ENCODE data around the gene COL21A1.
"Not testable (repeated sequence)": the region's sequence is repeated elsewhere in the genome, so short reads cannot be mapped to it uniquely, and the experiment has no call there.

COL21A1 gene

GRCh38 chr6:56266011-56266410 is 18.6 kb upstream of the COL21A1 start:
- H3K4me3 ChIP-seq (replicated peaks in 1 of 2; ENCODE audit: low read depth in 2 of 2, low read length in 2 of 2): no peak overlapping the region
- no peak for TF ChIP-seq CTCF (IDR thresholded peaks at IDR 0.05; ENCODE audit: low read depth, low read length)
- no peak for DNase-seq (ENCODE audit: low read depth in 2 of 2)

GRCh38 chr6:56263596-56264315 is 16.4 kb upstream of the COL21A1 start:
- DNase-seq (ENCODE audit: low read depth in 2 of 2): no peak
- no peak for TF ChIP-seq CTCF (IDR thresholded peaks at IDR 0.05; ENCODE audit: low read depth, low read length)
- H3K4me3 ChIP-seq (replicated peaks in 1 of 2; ENCODE audit: low read depth in 2 of 2, low read length in 2 of 2): no peak overlapping the region

- not testable (repeated sequence) for DNase-seq (ENCODE audit: low read depth in 2 of 2); H3K4me3 ChIP-seq (replicated peaks in 1 of 2; ENCODE audit: low read depth in 2 of 2, low read length in 2 of 2)
Measured at GRCh38 chr6:56260593-56260992, 13.2 kb upstream of the COL21A1 start.

- no peak for TF ChIP-seq CTCF (IDR thresholded peaks at IDR 0.05; ENCODE audit: low read depth, low read length)
- DNase-seq (ENCODE audit: low read depth in 2 of 2): peak; percentile 68 to 73
- no peak overlapping the region for H3K4me3 ChIP-seq (replicated peaks in 1 of 2; ENCODE audit: low read depth in 2 of 2, low read length in 2 of 2)
Measured at GRCh38 chr6:56259234-56260077, 12.1 kb upstream of the COL21A1 start.

GRCh38 chr6:56255349-56255748 is 8.0 kb upstream of the COL21A1 start:
- TF ChIP-seq CTCF (IDR thresholded peaks at IDR 0.05; ENCODE audit: low read depth, low read length): no peak
- peak in 1 of 2 donors; percentile 65 for DNase-seq (ENCODE audit: low read depth in 2 of 2)
- no peak overlapping the region for H3K4me3 ChIP-seq (replicated peaks in 1 of 2; ENCODE audit: low read depth in 2 of 2, low read length in 2 of 2)

- DNase-seq (ENCODE audit: low read depth in 2 of 2): no peak
- TF ChIP-seq CTCF (IDR thresholded peaks at IDR 0.05; ENCODE audit: low read depth, low read length): no peak
- no peak overlapping the region for H3K4me3 ChIP-seq (replicated peaks in 1 of 2; ENCODE audit: low read depth in 2 of 2, low read length in 2 of 2)
Measured at GRCh38 chr6:56250266-56250665, 2.9 kb upstream of the COL21A1 start.

- no peak for DNase-seq (ENCODE audit: low read depth in 2 of 2)
- no peak for TF ChIP-seq CTCF (IDR thresholded peaks at IDR 0.05; ENCODE audit: low read depth, low read length)
- H3K4me3 ChIP-seq (replicated peaks in 1 of 2; ENCODE audit: low read depth in 2 of 2, low read length in 2 of 2): peak overlapping the region; percentile 50 to 62
Measured at GRCh38 chr6:56247654-56248122, 308 bp upstream of the COL21A1 start.

All from cardiac fibroblast (primary cell).